Measurements from ENCODE around the gene SDC4. TPM values are rescaled to one million over a fixed set of nuclear protein-coding genes. Genes with fewer than 3 reads are reported as not detected.

The SDC4 gene
- total RNA-seq, 2 donors from 2014 or later = 93.5 to 108 TPM

DNA sequence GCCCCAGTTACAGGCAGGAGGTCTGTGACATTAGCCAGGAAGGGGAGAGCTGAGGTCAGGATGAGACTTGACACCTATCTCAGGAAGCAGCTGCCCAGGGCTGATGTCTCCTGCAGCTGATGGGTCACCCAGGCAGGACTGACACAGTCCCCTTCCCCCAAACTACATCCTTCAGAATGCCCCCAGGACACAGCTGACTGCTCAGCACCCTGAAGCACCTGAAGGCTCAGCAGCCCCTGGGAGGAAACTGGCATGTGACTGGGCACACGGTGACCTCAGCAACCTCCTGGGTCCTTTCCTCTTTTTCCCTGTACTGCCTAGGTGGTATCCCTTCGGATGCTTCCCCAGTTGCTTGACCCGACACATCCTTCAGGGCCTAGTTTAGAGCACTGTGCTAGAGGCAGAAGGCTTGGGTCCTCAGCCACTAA, 1.9 kb downstream of the SDC4 start:
- no peak for ATAC-seq (ENCODE audit: insufficient number of reproducible peaks, low FRiP score, low read depth)
- peaks cover 47 to 67% of the 10 kb centered on the region in 2 donors for H3K4me1 ChIP-seq (ENCODE audit: control insufficient read depth in 1 of 2, low read depth in 2 of 2)
- no peaks in the 10 kb centered on the region for H3K9me3 ChIP-seq
- peak overlapping the region; percentile 93 to 96 for H3K27ac ChIP-seq
- no peak for DNase-seq (ENCODE audit: low spot score)
- H3K27me3 ChIP-seq (replicated peaks; ENCODE audit: insufficient read depth) = no peaks in the 10 kb centered on the region
- TF ChIP-seq, protein P1, sequence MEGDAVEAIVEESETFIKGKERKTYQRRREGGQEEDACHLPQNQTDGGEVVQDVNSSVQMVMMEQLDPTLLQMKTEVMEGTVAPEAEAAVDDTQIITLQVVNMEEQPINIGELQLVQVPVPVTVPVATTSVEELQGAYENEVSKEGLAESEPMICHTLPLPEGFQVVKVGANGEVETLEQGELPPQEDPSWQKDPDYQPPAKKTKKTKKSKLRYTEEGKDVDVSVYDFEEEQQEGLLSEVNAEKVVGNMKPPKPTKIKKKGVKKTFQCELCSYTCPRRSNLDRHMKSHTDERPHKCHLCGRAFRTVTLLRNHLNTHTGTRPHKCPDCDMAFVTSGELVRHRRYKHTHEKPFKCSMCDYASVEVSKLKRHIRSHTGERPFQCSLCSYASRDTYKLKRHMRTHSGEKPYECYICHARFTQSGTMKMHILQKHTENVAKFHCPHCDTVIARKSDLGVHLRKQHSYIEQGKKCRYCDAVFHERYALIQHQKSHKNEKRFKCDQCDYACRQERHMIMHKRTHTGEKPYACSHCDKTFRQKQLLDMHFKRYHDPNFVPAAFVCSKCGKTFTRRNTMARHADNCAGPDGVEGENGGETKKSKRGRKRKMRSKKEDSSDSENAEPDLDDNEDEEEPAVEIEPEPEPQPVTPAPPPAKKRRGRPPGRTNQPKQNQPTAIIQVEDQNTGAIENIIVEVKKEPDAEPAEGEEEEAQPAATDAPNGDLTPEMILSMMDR (IDR thresholded peaks at IDR 0.05) = no peak
- H3K36me3 ChIP-seq = no peaks in the 10 kb centered on the region
- H3K4me3 ChIP-seq = peak overlapping the region; percentile 85

DNA sequence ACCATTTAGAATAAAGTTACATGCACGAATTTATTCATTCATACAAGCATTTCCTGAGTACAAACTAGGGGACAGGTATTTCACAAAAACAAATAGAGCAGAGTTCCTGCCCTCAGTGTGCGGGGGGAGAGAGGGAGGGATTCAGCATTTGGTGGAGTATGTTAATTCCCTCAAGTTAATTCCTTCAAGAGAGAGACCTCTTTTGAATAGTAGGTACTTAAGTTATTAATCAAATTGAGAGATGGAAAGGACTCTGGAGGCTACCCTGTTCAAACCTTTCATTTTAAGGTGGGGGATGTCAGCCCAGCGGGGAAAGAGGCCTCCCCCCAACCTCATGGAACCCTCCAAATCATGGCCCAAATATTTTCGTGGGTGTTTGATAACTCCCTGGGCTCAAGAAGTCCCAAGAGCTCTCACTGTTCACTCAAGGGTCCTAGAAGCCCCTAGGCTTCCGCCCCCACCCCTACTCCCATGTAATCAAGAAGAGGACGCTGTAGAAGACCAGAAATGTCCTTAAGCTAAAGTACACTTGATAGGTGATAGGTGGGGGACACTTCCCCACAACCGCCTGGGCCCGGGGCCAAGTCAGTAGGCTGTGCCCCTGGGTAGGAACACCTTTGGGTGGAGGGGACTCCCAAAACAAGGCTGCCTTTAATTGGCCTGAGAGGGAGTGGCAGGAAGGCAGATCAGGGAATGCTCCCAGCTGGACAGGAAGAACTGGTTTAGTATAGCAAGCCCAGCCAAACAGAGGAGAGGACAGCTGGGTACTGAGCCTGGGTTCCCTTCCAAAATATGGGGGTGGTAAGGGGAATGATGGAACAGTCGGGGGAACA, 2.9 kb downstream of the SDC4 start:
- Histone ChIP-seq H3K27me3 (replicated peaks; ENCODE audit: insufficient read depth) (no peaks in the 10 kb centered on the region), H3K4me1 (ENCODE audit: control insufficient read depth in 1 of 2, low read depth in 2 of 2) (peaks cover 47 to 77% of the 10 kb centered on the region in 2 donors), H3K36me3 (no peaks in the 10 kb centered on the region), H3K27ac (peak overlapping the region; percentile 93 to 96), H3K9me3 (no peaks in the 10 kb centered on the region), H3K4me3 (peak overlapping the region; percentile 85)
- TF ChIP-seq, protein P1 (IDR thresholded peaks at IDR 0.05) = no peak
- ATAC-seq (ENCODE audit: insufficient number of reproducible peaks, low FRiP score, low read depth) = no peak
- no peak for DNase-seq (ENCODE audit: low spot score)

DNA sequence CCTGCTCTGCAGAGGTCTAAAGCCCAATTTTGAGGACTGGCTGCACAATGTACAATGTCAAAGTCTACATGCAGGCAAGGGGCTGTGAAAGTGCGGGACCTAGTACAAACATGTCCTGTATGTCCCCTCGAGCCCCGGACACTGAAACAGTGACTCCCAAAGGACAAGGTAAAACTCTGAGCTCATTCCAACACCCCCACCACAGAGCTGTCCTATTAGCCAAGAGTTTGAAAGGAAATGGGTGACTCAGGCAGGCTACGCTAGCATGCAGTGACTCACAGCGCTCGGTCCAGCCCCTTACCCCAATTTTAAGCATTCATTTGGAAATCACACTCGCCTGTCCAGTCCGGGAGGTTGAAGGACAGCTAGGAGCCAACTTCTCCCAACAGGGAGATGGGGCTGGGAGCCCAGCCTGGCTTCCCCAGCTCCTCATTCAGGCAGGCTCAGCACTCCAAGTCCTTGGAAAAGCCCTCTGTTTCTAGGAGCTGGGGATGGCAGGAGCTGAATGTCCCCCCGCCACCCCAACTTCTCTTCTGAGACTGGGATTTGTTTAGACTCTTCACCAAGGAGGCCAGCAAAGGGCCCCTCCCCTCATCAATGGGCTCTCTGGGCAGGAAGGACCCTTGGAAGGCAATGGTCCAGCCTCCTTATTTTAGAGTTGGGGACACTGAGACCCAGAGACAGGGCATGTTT, 3.9 kb downstream of the SDC4 start:
- no peaks in the 10 kb centered on the region for H3K36me3 ChIP-seq
- no peaks in the 10 kb centered on the region for H3K9me3 ChIP-seq
- H3K4me3 ChIP-seq = peak overlapping the region; percentile 85
- ATAC-seq (ENCODE audit: insufficient number of reproducible peaks, low FRiP score, low read depth) (peak; percentile 71), DNase-seq (ENCODE audit: low spot score) (peak; percentile 48)
- TF ChIP-seq, protein P1 (IDR thresholded peaks at IDR 0.05) = no peak
- no peaks in the 10 kb centered on the region for H3K27me3 ChIP-seq (replicated peaks; ENCODE audit: insufficient read depth)
- H3K4me1 ChIP-seq (ENCODE audit: control insufficient read depth in 1 of 2, low read depth in 2 of 2) = peaks cover 47 to 87% of the 10 kb centered on the region in 2 donors
- peak overlapping the region; percentile 93 to 96 for H3K27ac ChIP-seq

DNA sequence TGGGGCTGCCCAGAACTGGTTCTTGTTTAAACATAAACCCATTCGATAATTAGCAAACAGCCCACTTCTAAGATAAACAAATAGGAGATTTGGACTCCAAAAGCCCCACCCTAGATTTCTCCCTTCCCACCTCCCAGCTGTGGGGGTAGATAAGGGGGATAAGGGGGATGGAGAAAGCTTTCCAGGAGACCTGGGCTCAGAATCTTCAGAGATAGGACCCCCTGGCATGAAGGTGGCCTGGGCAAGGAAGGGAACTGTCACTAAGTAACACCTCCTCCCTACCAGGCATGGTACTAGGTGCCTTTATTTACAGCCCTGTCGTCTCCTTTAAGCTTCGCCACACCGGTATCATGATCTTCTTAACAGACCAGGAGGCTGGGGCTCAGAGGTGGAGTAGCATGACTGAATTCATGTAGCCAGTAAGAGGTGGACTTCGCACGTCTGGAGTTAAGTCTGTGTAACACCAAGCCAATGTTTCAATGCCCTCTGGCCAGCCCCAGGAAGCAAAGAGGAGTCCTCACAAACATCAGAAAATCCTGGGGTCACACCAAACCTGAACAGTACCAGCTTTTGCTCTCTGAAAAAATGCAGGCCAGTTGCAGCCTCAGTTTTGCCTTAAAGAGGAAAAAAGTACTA, 4.6 kb downstream of the SDC4 start:
- no peaks in the 10 kb centered on the region for H3K36me3 ChIP-seq
- peak overlapping the region; percentile 93 to 96 for H3K27ac ChIP-seq
- H3K4me1 ChIP-seq (ENCODE audit: control insufficient read depth in 1 of 2, low read depth in 2 of 2) = peaks cover 49 to 89% of the 10 kb centered on the region in 2 donors
- no peaks in the 10 kb centered on the region for H3K9me3 ChIP-seq
- TF ChIP-seq, protein P1 (IDR thresholded peaks at IDR 0.05) = no peak
- no peak for DNase-seq (ENCODE audit: low spot score)
- H3K4me3 ChIP-seq = peak overlapping the region; percentile 85
- H3K27me3 ChIP-seq (replicated peaks; ENCODE audit: insufficient read depth) = no peaks in the 10 kb centered on the region
- ATAC-seq (ENCODE audit: insufficient number of reproducible peaks, low FRiP score, low read depth) = no peak

Measured in thoracic aorta (tissue), 2 donors.